Mesothelial cell of epicardium (in vitro differentiated cells): ENCODE measurements around the gene SPIRE1. TPM values are rescaled to one million over a fixed set of nuclear protein-coding genes. Genes with fewer than 3 reads are reported as not detected.

ENCODE experiments used
- DNase-seq, 2 experiments: peaks; one replicate each; pipeline ENCODE4 v3.0.0; 2021; ENCODE audit warnings: low spot score in 2 of 2; ENCODE audit not compliant: unreplicated experiment in 2 of 2
- H3K27ac Mint-ChIP-seq: 2 replicates; pipeline ENCODE4 v1.8.0; 2021; ENCODE audit warnings: mixed read lengths
- H3K27me3 Mint-ChIP-seq: 2 replicates; pipeline ENCODE4 v1.8.0; 2021; ENCODE audit warnings: low read depth, mixed read lengths
- H3K36me3 Mint-ChIP-seq: 2 replicates; pipeline ENCODE4 v1.8.0; 2021; ENCODE audit warnings: mixed read lengths
- H3K4me1 Mint-ChIP-seq: 2 replicates; pipeline ENCODE4 v1.8.0; 2021; ENCODE audit warnings: mixed read lengths
- H3K4me3 Mint-ChIP-seq: 2 replicates; pipeline ENCODE4 v1.8.0; 2021; ENCODE audit warnings: mild to moderate bottlenecking, moderate library complexity, mixed read lengths
- H3K9me3 Mint-ChIP-seq: 2 replicates; pipeline ENCODE4 v1.8.0; 2021; ENCODE audit warnings: mixed read lengths
- total RNA-seq: library from RNA; stranded (reverse); gene quantifications from 3 replicates; pipeline ENCODE4 v1.2.1, GENCODE V29; 2021
- TF ChIP-seq, protein P1 (sequence below): fragments of 200-600 bp; sonication (generic); IDR thresholded peaks from one replicate; pipeline ENCODE4 v1.5.0; 2021; ENCODE audit warnings: antibody characterized with exemption; ENCODE audit not compliant: unreplicated experiment

Gene SPIRE1
- total RNA-seq, 1 donor from 2014 or later = 24.2 TPM

DNA sequence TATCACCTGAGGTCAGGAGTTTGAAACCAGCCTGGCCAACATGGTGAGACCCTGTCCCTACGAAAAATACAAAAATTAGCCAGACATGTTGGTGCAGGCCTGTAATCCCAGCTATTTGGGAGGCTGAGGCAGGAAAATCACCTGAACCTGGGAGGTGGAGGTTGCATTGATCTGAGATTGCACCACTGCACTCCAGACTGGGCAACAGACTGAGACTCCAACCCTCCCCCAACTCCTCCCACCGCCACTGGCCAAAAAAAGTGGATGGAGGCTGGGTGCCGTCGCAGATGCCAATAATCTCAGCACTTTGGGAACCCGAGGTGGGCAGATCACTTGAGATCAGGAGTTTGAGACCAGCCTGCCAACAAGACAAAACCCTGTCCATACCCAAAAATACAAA, 10.1 kb upstream of the SPIRE1 start:
- no peak overlapping the region for H3K4me3 Mint-ChIP-seq
- no peak overlapping the region for H3K27ac Mint-ChIP-seq
- H3K27me3 Mint-ChIP-seq = no peaks in the 10 kb centered on the region
- TF ChIP-seq, protein P1, sequence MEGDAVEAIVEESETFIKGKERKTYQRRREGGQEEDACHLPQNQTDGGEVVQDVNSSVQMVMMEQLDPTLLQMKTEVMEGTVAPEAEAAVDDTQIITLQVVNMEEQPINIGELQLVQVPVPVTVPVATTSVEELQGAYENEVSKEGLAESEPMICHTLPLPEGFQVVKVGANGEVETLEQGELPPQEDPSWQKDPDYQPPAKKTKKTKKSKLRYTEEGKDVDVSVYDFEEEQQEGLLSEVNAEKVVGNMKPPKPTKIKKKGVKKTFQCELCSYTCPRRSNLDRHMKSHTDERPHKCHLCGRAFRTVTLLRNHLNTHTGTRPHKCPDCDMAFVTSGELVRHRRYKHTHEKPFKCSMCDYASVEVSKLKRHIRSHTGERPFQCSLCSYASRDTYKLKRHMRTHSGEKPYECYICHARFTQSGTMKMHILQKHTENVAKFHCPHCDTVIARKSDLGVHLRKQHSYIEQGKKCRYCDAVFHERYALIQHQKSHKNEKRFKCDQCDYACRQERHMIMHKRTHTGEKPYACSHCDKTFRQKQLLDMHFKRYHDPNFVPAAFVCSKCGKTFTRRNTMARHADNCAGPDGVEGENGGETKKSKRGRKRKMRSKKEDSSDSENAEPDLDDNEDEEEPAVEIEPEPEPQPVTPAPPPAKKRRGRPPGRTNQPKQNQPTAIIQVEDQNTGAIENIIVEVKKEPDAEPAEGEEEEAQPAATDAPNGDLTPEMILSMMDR = no peak
- no peak for DNase-seq
- H3K36me3 Mint-ChIP-seq = peaks cover 8% of the 10 kb centered on the region
- H3K9me3 Mint-ChIP-seq = no peaks in the 10 kb centered on the region
- H3K4me1 Mint-ChIP-seq = no peaks in the 10 kb centered on the region

DNA sequence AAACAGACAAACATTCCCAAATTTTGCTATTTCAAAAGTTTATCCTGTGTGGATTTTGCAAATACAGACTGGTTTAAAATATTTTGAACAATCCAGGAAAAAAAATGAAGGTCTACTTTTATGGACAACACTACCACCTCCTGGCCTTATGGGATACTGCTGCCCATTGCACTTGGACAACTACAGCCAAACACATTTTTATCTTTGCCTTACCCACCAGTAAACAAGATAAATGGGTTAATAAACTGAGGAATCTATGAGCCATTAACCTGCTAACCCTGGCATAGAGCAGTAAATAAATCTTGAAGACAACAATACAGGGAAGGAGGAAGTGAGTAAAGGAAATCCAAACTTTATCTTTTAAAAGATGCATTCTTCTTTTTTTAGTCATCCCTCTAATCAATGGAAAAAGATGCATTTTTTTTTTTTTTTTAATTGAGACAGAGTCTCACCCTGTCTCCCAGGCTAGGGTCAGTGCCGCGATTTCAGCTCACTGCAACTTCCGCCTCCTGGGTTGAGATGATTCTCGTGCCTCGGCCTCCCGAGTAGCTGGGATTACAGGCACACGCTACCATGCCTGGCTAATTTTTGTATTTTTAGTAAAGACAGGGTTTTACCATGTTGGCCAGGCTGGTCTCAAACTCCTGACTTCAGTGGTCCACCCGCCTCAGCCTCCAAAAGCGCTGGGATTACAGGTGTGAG, 2.1 kb upstream of the SPIRE1 start:
- Mint-ChIP-seq H3K9me3 (no peaks in the 10 kb centered on the region), H3K27ac (peak overlapping the region; percentile 51), H3K4me1 (peaks cover 24% of the 10 kb centered on the region), H3K27me3 (peaks cover 5% of the 10 kb centered on the region), H3K4me3 (peak overlapping the region; percentile 35), H3K36me3 (no peaks in the 10 kb centered on the region)
- peak in 1 of 2 experiments; percentile 49 for DNase-seq
- TF ChIP-seq, protein P1 = peak; percentile 80

- Mint-ChIP-seq H3K4me1 (peaks cover 25% of the 10 kb centered on the region), H3K4me3 (peak overlapping the region; percentile 75), H3K27ac (peak overlapping the region; percentile 54), H3K27me3 (peaks cover 5% of the 10 kb centered on the region), H3K9me3 (no peaks in the 10 kb centered on the region), H3K36me3 (no peaks in the 10 kb centered on the region)
- peak in 1 of 2 experiments; percentile 51 for DNase-seq
- TF ChIP-seq, protein P1 = no peak
These were observed 675 bp upstream of the SPIRE1 start for GRCh38 chr18:12658426-12659138.

GRCh38 chr18:12656938-12657683, 796 bp downstream of the SPIRE1 start:
- TF ChIP-seq, protein P1 = no peak
- peak; percentile 24 to 66 for DNase-seq
- H3K4me1 Mint-ChIP-seq = peaks cover 34% of the 10 kb centered on the region
- H3K36me3 Mint-ChIP-seq = no peaks in the 10 kb centered on the region
- H3K9me3 Mint-ChIP-seq = no peaks in the 10 kb centered on the region
- peak overlapping the region; percentile 68 for H3K4me3 Mint-ChIP-seq
- H3K27me3 Mint-ChIP-seq = peaks cover 5% of the 10 kb centered on the region
- H3K27ac Mint-ChIP-seq = peak overlapping the region; percentile 80

DNA sequence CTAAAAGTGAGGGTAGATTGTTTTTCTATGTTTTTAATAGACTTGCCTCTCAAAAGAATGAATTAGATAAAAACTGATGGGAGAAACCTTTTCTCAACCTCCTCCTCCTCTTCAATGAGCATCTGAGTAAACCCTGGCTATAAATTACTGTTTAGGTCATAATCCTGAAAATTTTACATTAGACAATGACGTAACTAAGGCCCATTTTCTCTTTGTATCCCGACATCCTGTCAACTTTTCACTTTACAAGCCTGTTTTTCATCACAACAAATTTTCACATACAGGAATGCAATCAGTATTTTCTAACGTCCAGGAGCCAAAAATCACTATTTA, 1.3 kb downstream of the SPIRE1 start:
- TF ChIP-seq, protein P1 = no peak
- Mint-ChIP-seq H3K36me3 (no peaks in the 10 kb centered on the region), H3K4me3 (peak overlapping the region; percentile 68), H3K27me3 (peaks cover 5% of the 10 kb centered on the region), H3K9me3 (no peaks in the 10 kb centered on the region), H3K4me1 (peaks cover 40% of the 10 kb centered on the region), H3K27ac (peak overlapping the region; percentile 80)
- no peak for DNase-seq
